ENCODE results near the gene UVSSA.

UVSSA gene

DNA sequence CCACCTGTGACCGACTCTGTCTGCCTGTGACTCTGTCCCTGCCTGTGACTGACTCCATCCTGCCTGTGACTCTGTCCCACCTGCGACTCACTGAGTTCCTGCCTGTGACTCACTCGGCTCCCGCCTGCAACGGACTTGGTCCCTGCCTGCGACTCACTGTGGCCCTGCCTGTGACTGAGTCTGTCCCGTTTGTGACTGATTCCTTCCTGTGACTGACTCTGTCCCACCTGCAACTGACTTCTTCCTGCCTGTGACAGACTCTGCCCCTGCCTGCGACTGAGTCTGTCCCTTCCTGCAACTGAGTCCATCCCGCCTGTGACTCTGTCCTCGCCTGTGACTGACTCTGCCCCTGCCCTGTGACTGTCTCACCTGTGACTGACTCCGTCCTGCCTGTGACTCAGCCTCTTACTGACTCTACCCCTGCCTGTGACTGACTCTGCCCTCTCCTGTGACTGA, 9.6 kb upstream of the UVSSA start:
- Histone ChIP-seq H3K4me3 (ENCODE audit: low read length) (no peak overlapping the region), H3K27me3 (ENCODE audit: insufficient read depth, low read length) (no peaks in the 10 kb centered on the region), H3K36me3 (ENCODE audit: insufficient read depth, low read depth, low read length) (peaks cover 78% of the 10 kb centered on the region), H3K27ac (ENCODE audit: low read length) (no peak overlapping the region), H3K4me1 (ENCODE audit: insufficient read depth, low read length) (no peaks in the 10 kb centered on the region), H3K9me3 (ENCODE audit: insufficient read depth, low read depth, low read length) (no peaks in the 10 kb centered on the region), H3K9ac (ENCODE audit: low read depth, low read length) (no peak overlapping the region)

DNA sequence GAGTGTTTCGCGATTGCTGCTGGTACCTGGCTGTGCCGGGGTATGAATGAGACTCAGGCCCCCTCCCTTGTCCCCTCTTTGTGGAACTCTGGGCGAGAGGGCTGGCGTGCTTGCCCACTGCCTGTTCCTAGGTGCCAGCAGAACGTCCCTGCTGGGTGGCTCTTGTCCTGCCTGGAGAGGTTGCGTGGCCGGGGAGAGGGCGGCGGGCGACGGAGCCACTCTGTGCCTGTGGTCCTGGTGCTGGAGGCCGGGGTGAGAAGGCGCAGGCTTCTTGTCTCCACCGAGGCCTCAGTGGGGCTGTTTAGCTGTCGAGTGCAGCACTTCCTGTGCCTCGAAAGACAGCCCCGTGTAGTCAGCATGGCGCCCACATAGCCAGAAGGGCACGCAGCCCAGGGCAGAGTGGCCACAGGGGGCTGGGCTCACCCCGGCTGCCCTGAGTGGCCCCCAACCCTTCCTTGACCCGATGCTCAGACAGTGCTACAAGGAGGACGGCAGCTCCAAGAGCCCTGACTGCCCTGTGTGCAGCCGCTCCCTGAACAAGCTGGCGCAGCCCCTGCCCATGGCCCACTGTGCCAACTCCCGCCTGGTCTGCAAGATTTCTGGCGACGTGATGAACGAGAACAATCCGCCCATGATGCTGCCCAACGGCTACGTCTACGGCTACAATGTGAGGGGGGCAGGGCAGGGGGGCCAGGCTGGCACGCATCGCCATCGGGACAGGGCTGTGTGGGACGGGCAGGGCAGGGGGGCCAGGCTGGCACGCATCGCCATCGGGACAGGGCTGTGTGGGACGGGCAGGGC, 8.9 kb upstream of the UVSSA start:
- Histone ChIP-seq H3K9ac (ENCODE audit: low read depth, low read length) (no peak overlapping the region), H3K27ac (ENCODE audit: low read length) (no peak overlapping the region)

DNA sequence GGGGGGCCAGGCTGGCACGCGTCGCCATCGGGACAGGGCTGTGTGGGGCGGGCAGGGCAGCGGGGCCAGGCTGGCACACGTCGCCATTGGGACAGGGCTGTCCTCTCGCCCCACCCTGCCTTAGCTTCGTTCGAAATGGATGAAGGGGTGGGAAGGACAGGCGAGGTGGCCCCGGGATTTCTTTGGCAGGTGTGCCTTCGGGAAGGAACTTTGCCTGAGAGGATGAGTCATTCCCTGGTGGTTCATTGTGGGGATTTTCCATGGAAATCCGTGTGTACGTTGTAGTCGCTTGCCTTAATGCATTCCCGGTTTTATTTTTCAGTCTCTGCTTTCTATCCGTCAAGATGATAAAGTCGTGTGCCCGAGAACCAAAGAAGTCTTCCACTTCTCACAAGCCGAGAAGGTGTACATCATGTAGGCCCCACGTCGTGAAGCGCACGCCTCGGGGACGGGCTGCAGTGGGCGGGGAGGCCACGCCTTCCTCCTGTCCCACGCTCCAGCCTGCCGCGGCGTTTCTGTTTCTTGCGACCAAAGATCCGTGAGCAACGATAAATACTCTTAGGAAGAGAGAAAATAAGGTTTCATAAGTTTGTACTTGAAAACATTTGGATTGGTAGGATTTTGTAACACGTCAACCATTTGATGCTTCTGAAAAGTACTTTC, 8.1 kb upstream of the UVSSA start:
- no peak overlapping the region for H3K4me3 ChIP-seq (ENCODE audit: low read length)
- H3K9ac ChIP-seq (ENCODE audit: low read depth, low read length): no peak overlapping the region
- no peaks in the 10 kb centered on the region for H3K4me1 ChIP-seq (ENCODE audit: insufficient read depth, low read length)
- no peak overlapping the region for H3K27ac ChIP-seq (ENCODE audit: low read length)
- H3K9me3 ChIP-seq (ENCODE audit: insufficient read depth, low read depth, low read length): no peaks in the 10 kb centered on the region
- H3K27me3 ChIP-seq (ENCODE audit: insufficient read depth, low read length): no peaks in the 10 kb centered on the region
- H3K36me3 ChIP-seq (ENCODE audit: insufficient read depth, low read depth, low read length): peaks cover 68% of the 10 kb centered on the region

More for the DNA sequence above, 8.9 kb upstream of the UVSSA start:
- peaks cover 71% of the 10 kb centered on the region for H3K36me3 ChIP-seq (ENCODE audit: insufficient read depth, low read depth, low read length)
- no peaks in the 10 kb centered on the region for H3K9me3 ChIP-seq (ENCODE audit: insufficient read depth, low read depth, low read length)
- H3K4me3 ChIP-seq (ENCODE audit: low read length): no peak overlapping the region
- H3K27me3 ChIP-seq (ENCODE audit: insufficient read depth, low read length): no peaks in the 10 kb centered on the region
- no peaks in the 10 kb centered on the region for H3K4me1 ChIP-seq (ENCODE audit: insufficient read depth, low read length)

DNA sequence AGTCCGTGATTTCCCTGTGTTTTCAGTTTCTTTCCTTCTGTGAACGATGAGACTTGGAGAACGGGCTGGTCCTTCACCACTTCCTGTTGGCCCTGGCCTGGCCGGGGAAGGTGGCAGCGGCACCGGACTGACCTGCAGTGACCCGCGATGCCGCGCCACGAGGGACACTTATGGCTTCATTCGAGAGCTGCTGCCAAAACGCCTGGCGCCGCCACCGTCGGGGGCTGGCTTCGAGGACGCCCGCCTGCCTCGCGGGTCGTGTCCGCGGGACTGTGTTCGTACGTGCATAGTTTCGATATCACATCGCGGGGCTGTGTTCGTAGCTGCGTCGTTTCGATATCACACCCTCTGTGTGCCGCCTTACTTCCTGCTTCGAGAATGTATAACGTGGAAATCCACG, 7.5 kb upstream of the UVSSA start:
- Histone ChIP-seq H3K4me1 (ENCODE audit: insufficient read depth, low read length) (no peaks in the 10 kb centered on the region), H3K9me3 (ENCODE audit: insufficient read depth, low read depth, low read length) (no peaks in the 10 kb centered on the region), H3K36me3 (ENCODE audit: insufficient read depth, low read depth, low read length) (peaks cover 63% of the 10 kb centered on the region), H3K27me3 (ENCODE audit: insufficient read depth, low read length) (no peaks in the 10 kb centered on the region), H3K4me3 (ENCODE audit: low read length) (no peak overlapping the region), H3K27ac (ENCODE audit: low read length) (no peak overlapping the region), H3K9ac (ENCODE audit: low read depth, low read length) (no peak overlapping the region)

DNA sequence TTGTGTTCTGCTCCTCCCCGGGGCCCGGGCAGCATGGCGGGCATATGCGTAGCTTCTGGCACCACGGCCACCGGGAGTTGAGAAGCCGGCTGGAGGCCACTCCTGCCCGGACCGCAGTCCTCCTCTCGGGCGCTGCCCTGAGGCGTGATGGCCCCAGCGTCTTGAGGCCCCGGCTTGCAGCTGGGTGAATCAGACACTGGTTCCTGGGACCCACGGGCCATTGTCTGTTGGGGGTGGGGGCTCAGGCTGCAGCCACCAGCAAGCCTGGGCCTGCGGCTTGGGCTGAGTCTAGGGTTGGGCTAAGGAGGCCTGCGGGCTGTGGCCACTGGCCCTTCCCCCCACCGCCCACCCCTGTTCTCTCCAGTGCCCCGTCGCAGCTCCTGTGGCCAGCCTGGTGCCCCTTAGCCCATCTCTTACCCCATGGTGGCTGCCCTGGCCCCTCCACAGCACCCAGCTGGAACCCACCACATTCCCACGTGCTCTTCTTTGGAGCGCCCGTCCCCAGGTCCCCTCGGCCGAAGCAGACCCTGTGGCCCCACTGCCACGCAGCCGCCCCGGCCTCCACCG, 6.7 kb upstream of the UVSSA start:
- Histone ChIP-seq H3K4me1 (ENCODE audit: insufficient read depth, low read length) (no peaks in the 10 kb centered on the region), H3K4me3 (ENCODE audit: low read length) (no peak overlapping the region), H3K27me3 (ENCODE audit: insufficient read depth, low read length) (no peaks in the 10 kb centered on the region), H3K27ac (ENCODE audit: low read length) (no peak overlapping the region), H3K9me3 (ENCODE audit: insufficient read depth, low read depth, low read length) (no peaks in the 10 kb centered on the region), H3K9ac (ENCODE audit: low read depth, low read length) (no peak overlapping the region), H3K36me3 (ENCODE audit: insufficient read depth, low read depth, low read length) (peaks cover 56% of the 10 kb centered on the region)

DNA sequence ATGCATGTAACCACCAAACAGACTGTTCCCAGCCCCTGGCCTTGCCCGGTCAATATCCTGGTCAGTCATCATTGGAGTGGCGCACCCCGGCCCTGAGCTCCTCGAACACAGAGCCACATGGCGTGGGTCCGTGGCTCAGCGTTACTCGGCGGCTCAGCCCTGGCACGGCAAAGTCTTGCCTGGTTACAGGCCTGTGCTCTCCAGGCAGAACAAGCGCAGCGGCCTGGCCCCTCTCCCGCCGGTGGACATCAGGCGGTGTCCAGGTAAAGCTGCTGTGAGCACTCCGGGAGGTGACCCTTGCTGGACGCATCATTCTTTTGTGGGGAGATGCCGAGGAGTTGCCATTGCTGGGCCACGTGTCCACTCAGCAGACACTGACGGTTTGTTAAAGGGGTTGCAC, 6.1 kb upstream of the UVSSA start:
- Histone ChIP-seq H3K4me1 (ENCODE audit: insufficient read depth, low read length) (no peaks in the 10 kb centered on the region), H3K36me3 (ENCODE audit: insufficient read depth, low read depth, low read length) (peaks cover 54% of the 10 kb centered on the region), H3K9ac (ENCODE audit: low read depth, low read length) (no peak overlapping the region), H3K27me3 (ENCODE audit: insufficient read depth, low read length) (no peaks in the 10 kb centered on the region), H3K9me3 (ENCODE audit: insufficient read depth, low read depth, low read length) (no peaks in the 10 kb centered on the region), H3K4me3 (ENCODE audit: low read length) (no peak overlapping the region), H3K27ac (ENCODE audit: low read length) (no peak overlapping the region)

DNA sequence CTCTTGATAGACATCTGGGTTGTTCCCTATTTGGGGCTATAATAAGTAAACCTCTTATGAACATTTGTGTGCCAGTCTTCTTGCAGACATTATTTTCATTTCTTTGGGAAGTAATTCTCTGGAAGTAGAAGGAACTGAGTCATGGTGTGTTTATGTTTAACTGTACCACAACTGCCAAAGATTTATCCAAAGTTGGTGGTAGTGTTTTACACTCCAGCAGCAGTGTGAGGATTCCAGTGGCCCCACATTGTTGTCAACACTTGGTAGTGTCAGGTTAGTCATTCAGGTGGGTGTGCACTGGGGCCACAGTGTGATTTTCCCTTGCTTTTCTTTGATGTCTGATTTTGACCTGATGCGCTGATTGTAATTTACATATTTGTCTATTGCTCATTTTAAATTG, 5.0 kb upstream of the UVSSA start:
- H3K9ac ChIP-seq (ENCODE audit: low read depth, low read length): no peak overlapping the region
- no peak overlapping the region for H3K4me3 ChIP-seq (ENCODE audit: low read length)
- H3K36me3 ChIP-seq (ENCODE audit: insufficient read depth, low read depth, low read length): peaks cover 42% of the 10 kb centered on the region
- no peaks in the 10 kb centered on the region for H3K4me1 ChIP-seq (ENCODE audit: insufficient read depth, low read length)
- no peak overlapping the region for H3K27ac ChIP-seq (ENCODE audit: low read length)
- H3K27me3 ChIP-seq (ENCODE audit: insufficient read depth, low read length): no peaks in the 10 kb centered on the region
- no peaks in the 10 kb centered on the region for H3K9me3 ChIP-seq (ENCODE audit: insufficient read depth, low read depth, low read length)

DNA sequence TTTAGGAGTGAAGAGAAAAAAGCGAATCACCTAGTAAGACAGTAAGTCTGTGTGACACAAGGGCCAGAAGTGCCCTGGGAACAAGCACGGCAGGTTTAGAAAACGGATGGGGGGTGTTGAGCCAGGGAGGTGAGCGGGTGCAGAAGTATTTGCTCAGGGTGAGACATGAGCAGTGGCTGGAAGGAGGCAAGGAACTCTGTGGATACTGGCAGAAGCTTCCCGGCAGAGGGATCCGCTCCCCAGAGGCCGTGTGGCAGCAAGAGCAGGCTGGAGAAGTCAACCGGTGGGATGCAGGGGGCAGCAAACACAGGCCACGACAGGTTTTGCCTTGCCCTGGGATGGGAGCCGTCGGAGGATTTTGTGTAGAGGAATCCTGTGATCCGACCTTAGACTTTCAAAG, 2.3 kb upstream of the UVSSA start:
- Histone ChIP-seq H3K9ac (ENCODE audit: low read depth, low read length) (no peak overlapping the region), H3K27ac (ENCODE audit: low read length) (no peak overlapping the region), H3K36me3 (ENCODE audit: insufficient read depth, low read depth, low read length) (peaks cover 23% of the 10 kb centered on the region), H3K4me3 (ENCODE audit: low read length) (no peak overlapping the region), H3K27me3 (ENCODE audit: insufficient read depth, low read length) (no peaks in the 10 kb centered on the region), H3K4me1 (ENCODE audit: insufficient read depth, low read length) (peaks cover 3% of the 10 kb centered on the region; the same call in 1 of the 2 replicates), H3K9me3 (ENCODE audit: insufficient read depth, low read depth, low read length) (no peaks in the 10 kb centered on the region)

DNA sequence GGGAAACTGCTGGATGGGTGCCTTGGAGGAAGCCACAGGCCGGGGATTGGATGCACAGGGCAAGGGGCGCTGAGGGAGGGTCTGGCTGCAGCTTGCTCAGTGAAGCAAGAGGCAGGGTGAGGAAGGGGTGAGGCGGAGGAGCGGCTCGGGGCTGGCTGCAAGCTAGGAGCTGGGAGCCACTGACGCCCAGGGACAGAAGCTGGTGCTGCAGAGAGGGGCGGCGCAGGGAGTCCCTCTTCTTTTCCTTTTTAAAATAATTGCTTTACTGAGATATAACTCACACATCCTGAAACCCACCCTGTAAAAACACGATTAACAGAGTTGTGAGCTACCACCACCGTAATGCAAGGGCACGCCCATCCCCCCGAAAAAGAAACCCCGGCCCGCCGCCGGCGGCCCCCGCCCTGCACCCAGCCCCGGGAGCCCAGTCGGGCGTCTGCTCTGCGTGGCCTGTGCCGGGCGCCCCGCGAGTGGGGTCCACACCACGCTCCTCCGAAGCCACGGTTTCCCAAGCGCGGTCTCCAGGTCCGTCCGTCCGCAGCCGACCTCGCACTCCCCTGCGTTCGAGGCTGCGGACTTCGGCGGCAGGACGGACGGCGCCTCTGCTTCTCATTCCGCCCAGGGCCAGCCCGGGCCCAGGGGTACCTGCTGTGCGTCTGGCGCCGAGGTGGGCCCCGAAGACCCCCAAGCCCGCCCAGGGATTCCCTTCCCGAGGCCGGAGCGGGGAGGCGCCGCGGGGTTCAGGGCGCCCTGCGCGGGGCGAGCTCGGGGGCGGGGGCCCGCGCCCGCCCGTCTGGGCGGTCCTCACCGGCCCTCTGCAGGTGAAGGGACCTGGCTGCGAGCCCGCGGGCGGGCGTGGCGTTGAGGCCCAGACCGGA, 866 bp upstream of the UVSSA start:
- peak overlapping the region; percentile 80 for H3K4me3 ChIP-seq (ENCODE audit: low read length)
- H3K9me3 ChIP-seq (ENCODE audit: insufficient read depth, low read depth, low read length): no peaks in the 10 kb centered on the region
- no peaks in the 10 kb centered on the region for H3K27me3 ChIP-seq (ENCODE audit: insufficient read depth, low read length)
- H3K27ac ChIP-seq (ENCODE audit: low read length): no peak overlapping the region
- H3K9ac ChIP-seq (ENCODE audit: low read depth, low read length): peak overlapping the region; percentile 78
- H3K4me1 ChIP-seq (ENCODE audit: insufficient read depth, low read length): peaks cover 3% of the 10 kb centered on the region; the same call in 1 of the 2 replicates
- peaks cover 16% of the 10 kb centered on the region for H3K36me3 ChIP-seq (ENCODE audit: insufficient read depth, low read depth, low read length)

DNA sequence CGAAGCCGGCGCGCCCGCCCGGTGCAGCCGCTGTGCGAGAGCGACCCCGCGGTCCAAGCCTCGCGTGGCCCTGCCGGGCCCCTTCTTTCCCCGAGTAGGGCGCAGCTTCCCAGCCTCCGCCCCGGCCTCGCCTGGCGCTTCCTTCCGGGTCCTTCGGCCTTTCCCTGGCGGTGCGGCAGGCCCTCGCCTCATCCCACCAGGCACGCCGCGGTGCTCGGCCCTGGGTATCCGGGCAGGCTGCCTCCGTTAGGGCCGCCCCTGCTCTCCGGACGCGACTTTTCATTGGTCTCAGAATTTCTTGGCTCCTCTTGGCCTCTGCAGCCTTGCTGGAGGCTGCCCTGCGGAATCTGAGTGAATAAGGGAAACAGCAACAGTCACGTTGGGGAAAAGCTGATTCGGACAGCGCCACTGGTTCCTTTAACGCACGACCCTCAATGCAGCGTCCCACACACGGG, 429 bp downstream of the UVSSA start:
- H3K9me3 ChIP-seq (ENCODE audit: insufficient read depth, low read depth, low read length): no peaks in the 10 kb centered on the region
- no peaks in the 10 kb centered on the region for H3K27me3 ChIP-seq (ENCODE audit: insufficient read depth, low read length)
- H3K4me3 ChIP-seq (ENCODE audit: low read length): peak overlapping the region; percentile 81
- peak overlapping the region; percentile 53 for H3K27ac ChIP-seq (ENCODE audit: low read length)
- peak overlapping the region; percentile 82; the same call in 1 of the 2 replicates for H3K9ac ChIP-seq (ENCODE audit: low read depth, low read length)
- H3K36me3 ChIP-seq (ENCODE audit: insufficient read depth, low read depth, low read length): peaks cover 15% of the 10 kb centered on the region
- H3K4me1 ChIP-seq (ENCODE audit: insufficient read depth, low read length): peaks cover 3% of the 10 kb centered on the region; the same call in 1 of the 2 replicates

DNA sequence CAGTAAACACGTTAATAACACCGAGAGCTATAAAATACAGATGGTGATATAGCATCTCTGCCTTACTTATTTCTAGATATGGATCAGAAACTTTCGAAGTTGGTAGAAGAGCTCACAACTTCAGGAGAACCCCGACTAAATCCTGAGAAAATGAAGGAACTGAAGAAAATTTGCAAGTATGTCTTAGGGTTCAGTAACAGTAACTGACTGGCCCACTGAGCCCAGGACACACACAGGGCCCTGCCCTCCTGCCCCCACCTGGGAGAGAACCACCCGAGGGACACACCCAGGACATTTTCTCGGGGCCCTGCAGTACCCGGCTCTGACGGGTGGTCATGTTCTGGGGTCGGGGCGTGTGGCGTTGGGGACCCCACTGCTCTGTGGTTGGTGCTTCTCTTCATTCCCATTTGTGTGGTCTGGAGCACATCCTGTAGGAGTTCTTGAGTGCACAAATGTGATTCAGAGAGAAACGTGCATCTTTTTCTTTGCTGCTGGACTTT, 1.1 kb downstream of the UVSSA start:
- Histone ChIP-seq H3K9ac (ENCODE audit: low read depth, low read length) (peak overlapping the region; percentile 82; the same call in 1 of the 2 replicates), H3K9me3 (ENCODE audit: insufficient read depth, low read depth, low read length) (no peaks in the 10 kb centered on the region), H3K27me3 (ENCODE audit: insufficient read depth, low read length) (no peaks in the 10 kb centered on the region), H3K27ac (ENCODE audit: low read length) (peak overlapping the region; percentile 53), H3K4me1 (ENCODE audit: insufficient read depth, low read length) (peaks cover 3% of the 10 kb centered on the region; the same call in 1 of the 2 replicates), H3K36me3 (ENCODE audit: insufficient read depth, low read depth, low read length) (peaks cover 19% of the 10 kb centered on the region), H3K4me3 (ENCODE audit: low read length) (peak overlapping the region; percentile 81)
